Measurements from ENCODE around the gene SEMA5A. TPM values are rescaled to one million over a fixed set of nuclear protein-coding genes. Genes with fewer than 3 reads are reported as not detected.

Gene SEMA5A
- total RNA-seq, 1 experiment from 2014 or later = 34.3 TPM

DNA sequence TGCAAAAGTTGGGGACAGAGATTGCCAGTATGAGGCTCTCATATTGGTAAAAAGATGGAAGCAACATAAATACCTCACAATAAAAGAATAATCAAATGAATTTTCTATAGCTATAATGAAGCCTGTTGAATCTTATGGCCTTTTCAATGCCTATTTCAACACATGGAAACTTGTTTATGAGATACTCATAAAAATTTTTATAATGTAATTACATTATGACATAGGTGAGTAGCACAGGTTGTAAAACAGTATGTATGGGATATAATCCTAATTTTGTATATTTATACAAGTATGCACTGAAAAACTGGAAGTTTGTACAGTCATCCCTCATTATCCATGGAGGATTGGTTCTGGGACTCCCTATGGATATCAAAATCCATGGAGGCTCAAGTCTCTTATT is 21.2 kb upstream of the SEMA5A start:
- DNase-seq = no peak
- H3K4me1 ChIP-seq = peaks cover 4% of the 10 kb centered on the region; the same call in 1 of the 2 replicates
- Mint-ChIP-seq H3K4me1 (ENCODE audit: low read depth, unreplicated experiment) (no peaks in the 10 kb centered on the region), H3K27ac (ENCODE audit: unreplicated experiment) (no peak overlapping the region), H3K9me3 (ENCODE audit: unreplicated experiment) (no peaks in the 10 kb centered on the region), H3K36me3 (ENCODE audit: insufficient read depth, unreplicated experiment) (no peaks in the 10 kb centered on the region), H3K4me3 (ENCODE audit: unreplicated experiment) (no peak overlapping the region), H3K27me3 (ENCODE audit: insufficient read depth, unreplicated experiment) (no peaks in the 10 kb centered on the region)
- no TSS peak for BruUV-seq (replicated peaks)
- CTCF ChIA-PET = no interaction called here
- H3K9me3 ChIP-seq = no peaks in the 10 kb centered on the region
- H3K27me3 ChIP-seq (replicated peaks; ENCODE audit: control insufficient read depth, insufficient read depth, low read length) = no peaks in the 10 kb centered on the region
- H3K4me3 ChIP-seq (ENCODE audit: low read depth, low read length) = no peak overlapping the region
- H3K36me3 ChIP-seq (ENCODE audit: control insufficient read depth, insufficient read depth, low read length) = no peaks in the 10 kb centered on the region
- POLR2A ChIA-PET = no interaction called here
- no peak for TF ChIP-seq CTCF (IDR thresholded peaks at IDR 0.05; ENCODE audit: insufficient read depth in 1 of 2, low read depth in 1 of 2, low read length in 1 of 2, severe bottlenecking in 1 of 2, unreplicated experiment in 1 of 2)
- intact Hi-C loops (cut with micrococcal nuclease; ENCODE audit: unreplicated experiment) = no loop called here

DNA sequence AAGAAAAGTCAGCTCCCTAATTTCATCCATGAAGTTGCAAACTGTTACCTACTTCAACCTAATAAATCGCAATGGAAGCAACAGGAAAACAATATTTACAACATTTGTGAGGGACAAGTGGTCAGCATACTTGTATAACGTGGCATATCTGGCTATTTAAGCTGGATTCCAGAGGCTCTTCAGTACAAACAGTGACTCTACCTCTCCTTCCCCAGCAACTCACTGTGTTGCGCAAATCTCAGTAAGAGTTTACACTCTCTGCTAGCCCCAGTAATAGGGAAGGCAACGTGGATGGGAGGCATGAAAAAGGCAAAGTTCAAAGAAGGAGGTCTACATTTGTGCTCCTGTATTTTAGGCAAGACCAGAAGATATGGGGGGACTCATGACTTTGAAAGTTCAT is 18.9 kb upstream of the SEMA5A start:
- H3K9me3 ChIP-seq = no peaks in the 10 kb centered on the region
- H3K36me3 Mint-ChIP-seq (ENCODE audit: insufficient read depth, unreplicated experiment) = no peaks in the 10 kb centered on the region
- no peak overlapping the region for H3K4me3 Mint-ChIP-seq (ENCODE audit: unreplicated experiment)
- no peaks in the 10 kb centered on the region for H3K27me3 Mint-ChIP-seq (ENCODE audit: insufficient read depth, unreplicated experiment)
- ChIA-PET POLR2A (no interaction called here), CTCF (no interaction called here)
- BruUV-seq (replicated peaks) = no TSS peak
- H3K4me3 ChIP-seq (ENCODE audit: low read depth, low read length) = no peak overlapping the region
- H3K27ac Mint-ChIP-seq (ENCODE audit: unreplicated experiment) = no peak overlapping the region
- peaks cover 4% of the 10 kb centered on the region for H3K4me1 Mint-ChIP-seq (ENCODE audit: low read depth, unreplicated experiment)
- TF ChIP-seq CTCF (IDR thresholded peaks at IDR 0.05; ENCODE audit: insufficient read depth in 1 of 2, low read depth in 1 of 2, low read length in 1 of 2, severe bottlenecking in 1 of 2, unreplicated experiment in 1 of 2) = no peak
- H3K9me3 Mint-ChIP-seq (ENCODE audit: unreplicated experiment) = no peaks in the 10 kb centered on the region
- H3K36me3 ChIP-seq (ENCODE audit: control insufficient read depth, insufficient read depth, low read length) = no peaks in the 10 kb centered on the region
- peaks cover 13% of the 10 kb centered on the region for H3K4me1 ChIP-seq
- no peak for DNase-seq
- no peaks in the 10 kb centered on the region for H3K27me3 ChIP-seq (replicated peaks; ENCODE audit: control insufficient read depth, insufficient read depth, low read length)
- intact Hi-C loops (cut with micrococcal nuclease; ENCODE audit: unreplicated experiment) = loop anchor here (1.0 kb wide), 1 partner anchor 42 kb away; no protein-coding TSS in a partner anchor

- H3K9me3 Mint-ChIP-seq (ENCODE audit: unreplicated experiment) = peaks cover 4% of the 10 kb centered on the region
- no peak for TF ChIP-seq CTCF (IDR thresholded peaks at IDR 0.05; ENCODE audit: insufficient read depth in 1 of 2, low read depth in 1 of 2, low read length in 1 of 2, severe bottlenecking in 1 of 2, unreplicated experiment in 1 of 2)
- DNase-seq = no peak
- H3K36me3 Mint-ChIP-seq (ENCODE audit: insufficient read depth, unreplicated experiment) = no peaks in the 10 kb centered on the region
- peak overlapping the region; percentile 42 for H3K27ac Mint-ChIP-seq (ENCODE audit: unreplicated experiment)
- Histone ChIP-seq H3K36me3 (ENCODE audit: control insufficient read depth, insufficient read depth, low read length) (no peaks in the 10 kb centered on the region), H3K9me3 (no peaks in the 10 kb centered on the region), H3K4me1 (peaks cover 39% of the 10 kb centered on the region), H3K4me3 (ENCODE audit: low read depth, low read length) (no peak overlapping the region), H3K27me3 (replicated peaks; ENCODE audit: control insufficient read depth, insufficient read depth, low read length) (no peaks in the 10 kb centered on the region)
- ChIA-PET POLR2A (no interaction called here), CTCF (no interaction called here)
- BruUV-seq (replicated peaks) = no TSS peak
- H3K4me3 Mint-ChIP-seq (ENCODE audit: unreplicated experiment) = no peak overlapping the region
- peaks cover 14% of the 10 kb centered on the region for H3K4me1 Mint-ChIP-seq (ENCODE audit: low read depth, unreplicated experiment)
- H3K27me3 Mint-ChIP-seq (ENCODE audit: insufficient read depth, unreplicated experiment) = no peaks in the 10 kb centered on the region
- intact Hi-C loops (cut with micrococcal nuclease; ENCODE audit: unreplicated experiment) = no loop called here
These were observed 16.3 kb upstream of the SEMA5A start for GRCh38 chr5:9562141-9562540.
